ENCODE measurements around the gene LRRC57.
A peak's percentile ranks its signal among the peaks of the same experiment; 100 is the strongest.

Gene LRRC57

GRCh38 chr15:42510258-42511006 is 38.2 kb downstream of the LRRC57 start:
- no peak overlapping the region for H3K4me3 ChIP-seq (ENCODE audit: low read depth, low read length)
- peak; percentile 14 for DNase-seq (ENCODE audit: low read depth)
- no peak for TF ChIP-seq CTCF (conservative IDR thresholded peaks at IDR 0.05; ENCODE audit: low read depth, low read length)

- H3K4me3 ChIP-seq (ENCODE audit: low read depth, low read length): no peak overlapping the region
- DNase-seq (ENCODE audit: low read depth): peak; percentile 52
- no peak for TF ChIP-seq CTCF (conservative IDR thresholded peaks at IDR 0.05; ENCODE audit: low read depth, low read length)
Measured at GRCh38 chr15:42508263-42508690, 40.3 kb downstream of the LRRC57 start.

GRCh38 chr15:42507514-42507913 is 41.1 kb downstream of the LRRC57 start:
- TF ChIP-seq CTCF (conservative IDR thresholded peaks at IDR 0.05; ENCODE audit: low read depth, low read length): no peak
- H3K4me3 ChIP-seq (ENCODE audit: low read depth, low read length): no peak overlapping the region
- DNase-seq (ENCODE audit: low read depth): no peak

GRCh38 chr15:42504631-42505030 is 44.0 kb downstream of the LRRC57 start:
- no peak for TF ChIP-seq CTCF (conservative IDR thresholded peaks at IDR 0.05; ENCODE audit: low read depth, low read length)
- no peak overlapping the region for H3K4me3 ChIP-seq (ENCODE audit: low read depth, low read length)

GRCh38 chr15:42503825-42504224 is 44.8 kb downstream of the LRRC57 start:
- H3K4me3 ChIP-seq (ENCODE audit: low read depth, low read length): no peak overlapping the region
- no peak for DNase-seq (ENCODE audit: low read depth)
- no peak for TF ChIP-seq CTCF (conservative IDR thresholded peaks at IDR 0.05; ENCODE audit: low read depth, low read length)

More at GRCh38 chr15:42504631-42505030, 44.0 kb downstream of the LRRC57 start:
- DNase-seq (ENCODE audit: low read depth): peak; percentile 8

GRCh38 chr15:42502477-42502876 is 46.1 kb downstream of the LRRC57 start:
- DNase-seq (ENCODE audit: low read depth): no peak
- TF ChIP-seq CTCF (conservative IDR thresholded peaks at IDR 0.05; ENCODE audit: low read depth, low read length): no peak
- H3K4me3 ChIP-seq (ENCODE audit: low read depth, low read length): no peak overlapping the region

All from choroid plexus epithelial cell (primary cell).